ENCODE data around the gene TFCP2.

DNA sequence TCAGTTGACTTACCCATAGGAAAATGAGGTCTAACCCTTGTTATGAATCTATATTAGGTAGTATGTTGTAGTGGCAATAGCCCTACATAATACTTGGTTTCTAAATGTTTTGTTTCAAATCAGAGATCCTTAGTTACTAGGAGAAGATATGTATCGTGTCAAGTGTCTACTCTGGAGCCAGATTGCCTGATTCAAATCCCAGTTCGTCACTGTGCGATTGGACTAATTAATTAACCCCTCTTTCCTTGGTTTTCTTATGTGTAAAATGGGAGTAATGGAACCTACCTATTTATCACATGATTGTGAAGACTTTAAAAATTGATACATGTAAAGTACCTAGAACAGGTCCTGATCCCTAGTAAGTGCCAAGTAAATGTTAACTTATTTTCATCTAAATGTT, 123.4 kb downstream of the TFCP2 start:
- TF ChIP-seq, protein P1, sequence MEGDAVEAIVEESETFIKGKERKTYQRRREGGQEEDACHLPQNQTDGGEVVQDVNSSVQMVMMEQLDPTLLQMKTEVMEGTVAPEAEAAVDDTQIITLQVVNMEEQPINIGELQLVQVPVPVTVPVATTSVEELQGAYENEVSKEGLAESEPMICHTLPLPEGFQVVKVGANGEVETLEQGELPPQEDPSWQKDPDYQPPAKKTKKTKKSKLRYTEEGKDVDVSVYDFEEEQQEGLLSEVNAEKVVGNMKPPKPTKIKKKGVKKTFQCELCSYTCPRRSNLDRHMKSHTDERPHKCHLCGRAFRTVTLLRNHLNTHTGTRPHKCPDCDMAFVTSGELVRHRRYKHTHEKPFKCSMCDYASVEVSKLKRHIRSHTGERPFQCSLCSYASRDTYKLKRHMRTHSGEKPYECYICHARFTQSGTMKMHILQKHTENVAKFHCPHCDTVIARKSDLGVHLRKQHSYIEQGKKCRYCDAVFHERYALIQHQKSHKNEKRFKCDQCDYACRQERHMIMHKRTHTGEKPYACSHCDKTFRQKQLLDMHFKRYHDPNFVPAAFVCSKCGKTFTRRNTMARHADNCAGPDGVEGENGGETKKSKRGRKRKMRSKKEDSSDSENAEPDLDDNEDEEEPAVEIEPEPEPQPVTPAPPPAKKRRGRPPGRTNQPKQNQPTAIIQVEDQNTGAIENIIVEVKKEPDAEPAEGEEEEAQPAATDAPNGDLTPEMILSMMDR (optimal IDR thresholded peaks at IDR 0.05 in 1 of 3, IDR thresholded peaks at IDR 0.05 in 1 of 3, conservative IDR thresholded peaks at IDR 0.05 in 1 of 3; ENCODE audit: extremely low read depth in 1 of 3, insufficient read depth in 2 of 3, low read length in 3 of 3) = no peak
- TF ChIP-seq EZH2 (IDR thresholded peaks at IDR 0.05; ENCODE audit: low read length) = no peak
